Smooth muscle cell (in vitro differentiated cells): ENCODE results near the gene LPCAT3. TPM values are rescaled to one million over a fixed set of nuclear protein-coding genes. Genes with fewer than 3 reads are reported as not detected.

Experiments used
- DNase-seq: peaks from one replicate; lab custom pipeline; 2025; ENCODE audit not compliant: unreplicated experiment; lab: John Stamatoyannopoulos, UW
- H2AFZ ChIP-seq: fragments of 200-600 bp; sonication (generic); 2 replicates; pipeline ENCODE4 v1.6.0; 2016; ENCODE audit warnings: antibody characterized with exemption, low read depth, mild to moderate bottlenecking
- H3F3A ChIP-seq: fragments of 200-600 bp; sonication (generic); 2 replicates; pipeline ENCODE4 v1.6.0; 2017; ENCODE audit warnings: antibody characterized with exemption, low read depth
- H3K27ac ChIP-seq: fragments of 200-600 bp; sonication (generic); 2 replicates; pipeline ENCODE4 v1.5.1; 2016; ENCODE audit warnings: low read depth, mild to moderate bottlenecking
- H3K27me3 ChIP-seq: fragments of 200-600 bp; sonication (generic); 2 replicates; pipeline ENCODE4 v1.6.1; 2016; ENCODE audit warnings: low read depth, mild to moderate bottlenecking
- H3K36me3 ChIP-seq: fragments of 200-600 bp; sonication (generic); 2 replicates; pipeline ENCODE4 v1.5.1; 2016; ENCODE audit warnings: low read depth
- H3K4me1 ChIP-seq: fragments of 200-600 bp; sonication (generic); 2 replicates; pipeline ENCODE4 v1.5.1; 2016; ENCODE audit warnings: low read depth
- H3K4me2 ChIP-seq: fragments of 200-600 bp; sonication (generic); 2 replicates; pipeline ENCODE4 v1.6.0; 2016; ENCODE audit warnings: mild to moderate bottlenecking
- H3K4me3 ChIP-seq: fragments of 200-600 bp; sonication (generic); 2 replicates; pipeline ENCODE4 v1.5.1; 2016; ENCODE audit warnings: mild to moderate bottlenecking
- H3K79me2 ChIP-seq: fragments of 200-600 bp; sonication (generic); 2 replicates; pipeline ENCODE4 v1.6.0; 2016; ENCODE audit warnings: low read depth, mild to moderate bottlenecking
- H3K9ac ChIP-seq: fragments of 200-600 bp; sonication (generic); 2 replicates; pipeline ENCODE4 v1.6.0; 2016; ENCODE audit warnings: low read depth
- H3K9me3 ChIP-seq: fragments of 200-600 bp; sonication (generic); replicated peaks from 2 replicates; pipeline ENCODE4 v1.5.1; 2016; ENCODE audit warnings: low read depth
- H4K20me1 ChIP-seq: fragments of 200-600 bp; sonication (generic); 2 replicates; pipeline ENCODE4 v1.6.0; 2016; ENCODE audit warnings: low read depth
- WGBS: methylation state at CpG from one replicate; pipeline ENCODE4 v1.1.7; 2016; ENCODE audit warnings: low lambda C conversion rate; 5-methylcytosine and 5-hydroxymethylcytosine counted together
- polyA plus RNA-seq: library from polyadenylated mRNA; unstranded; fragments of >200 nt; fragmentation: Nextera tagmentation; extraction: Ambion mirVana; gene quantifications from 2 replicates; pipeline ENCODE4 v1.2.1, GENCODE V29; 2016
- total RNA-seq: library from RNA; depleted of rRNA; stranded (reverse); fragments of >200 nt; gene quantifications from 2 replicates; pipeline ENCODE4 v1.2.3, GENCODE V29; 2014
- TF ChIP-seq, protein P1 (sequence below): fragments of 200-600 bp; sonication (generic); IDR thresholded peaks from 2 replicates; pipeline ENCODE4 v1.5.1; 2017; ENCODE audit warnings: borderline replicate concordance, mild to moderate bottlenecking, antibody characterized with exemption; ENCODE audit not compliant: insufficient read depth, poor library complexity, severe bottlenecking

The LPCAT3 gene
- total and polyA plus RNA-seq, 2 experiments from 2014 or later = 28.3 to 35.9 TPM

DNA sequence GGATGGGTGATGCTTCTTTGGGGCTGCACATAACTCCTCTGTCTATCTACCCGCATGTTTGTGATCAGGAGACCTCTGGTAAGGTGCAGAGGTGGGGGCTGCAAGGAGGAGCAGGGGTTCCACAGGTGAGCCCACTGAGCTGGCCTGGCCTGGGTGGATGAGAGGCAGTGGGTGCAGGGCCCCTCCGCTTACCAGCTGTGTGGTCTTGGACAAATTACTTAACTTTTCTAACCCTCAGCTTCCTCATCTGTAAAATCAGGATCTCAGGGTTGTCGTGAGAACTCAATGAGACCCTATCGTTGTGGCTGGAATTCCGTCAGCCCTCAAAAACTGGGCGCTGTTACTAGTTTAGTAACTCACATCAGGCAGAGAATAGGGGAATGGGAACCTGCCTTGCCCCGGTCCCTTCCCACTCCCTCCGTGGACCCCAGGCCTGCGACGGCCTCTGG lies 59.6 kb downstream of the LPCAT3 start:
- no peak overlapping the region for H3K4me2 ChIP-seq
- H3K4me1 ChIP-seq = peaks cover 19% of the 10 kb centered on the region
- TF ChIP-seq, protein P1, sequence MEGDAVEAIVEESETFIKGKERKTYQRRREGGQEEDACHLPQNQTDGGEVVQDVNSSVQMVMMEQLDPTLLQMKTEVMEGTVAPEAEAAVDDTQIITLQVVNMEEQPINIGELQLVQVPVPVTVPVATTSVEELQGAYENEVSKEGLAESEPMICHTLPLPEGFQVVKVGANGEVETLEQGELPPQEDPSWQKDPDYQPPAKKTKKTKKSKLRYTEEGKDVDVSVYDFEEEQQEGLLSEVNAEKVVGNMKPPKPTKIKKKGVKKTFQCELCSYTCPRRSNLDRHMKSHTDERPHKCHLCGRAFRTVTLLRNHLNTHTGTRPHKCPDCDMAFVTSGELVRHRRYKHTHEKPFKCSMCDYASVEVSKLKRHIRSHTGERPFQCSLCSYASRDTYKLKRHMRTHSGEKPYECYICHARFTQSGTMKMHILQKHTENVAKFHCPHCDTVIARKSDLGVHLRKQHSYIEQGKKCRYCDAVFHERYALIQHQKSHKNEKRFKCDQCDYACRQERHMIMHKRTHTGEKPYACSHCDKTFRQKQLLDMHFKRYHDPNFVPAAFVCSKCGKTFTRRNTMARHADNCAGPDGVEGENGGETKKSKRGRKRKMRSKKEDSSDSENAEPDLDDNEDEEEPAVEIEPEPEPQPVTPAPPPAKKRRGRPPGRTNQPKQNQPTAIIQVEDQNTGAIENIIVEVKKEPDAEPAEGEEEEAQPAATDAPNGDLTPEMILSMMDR = no peak
- H3K36me3 ChIP-seq = no peaks in the 10 kb centered on the region
- H3K79me2 ChIP-seq = no peaks in the 10 kb centered on the region
- H3F3A ChIP-seq = peaks cover 7% of the 10 kb centered on the region
- no peaks in the 10 kb centered on the region for H4K20me1 ChIP-seq
- no peak overlapping the region for H3K4me3 ChIP-seq
- no peak overlapping the region for H3K27ac ChIP-seq
- H2AFZ ChIP-seq = no peak overlapping the region
- no peaks in the 10 kb centered on the region for H3K27me3 ChIP-seq
- H3K9ac ChIP-seq = no peak overlapping the region
- DNase-seq = no peak
- H3K9me3 ChIP-seq = no peaks in the 10 kb centered on the region
- 85% methylated on average over 10 of the region's 10 CpGs for WGBS

DNA sequence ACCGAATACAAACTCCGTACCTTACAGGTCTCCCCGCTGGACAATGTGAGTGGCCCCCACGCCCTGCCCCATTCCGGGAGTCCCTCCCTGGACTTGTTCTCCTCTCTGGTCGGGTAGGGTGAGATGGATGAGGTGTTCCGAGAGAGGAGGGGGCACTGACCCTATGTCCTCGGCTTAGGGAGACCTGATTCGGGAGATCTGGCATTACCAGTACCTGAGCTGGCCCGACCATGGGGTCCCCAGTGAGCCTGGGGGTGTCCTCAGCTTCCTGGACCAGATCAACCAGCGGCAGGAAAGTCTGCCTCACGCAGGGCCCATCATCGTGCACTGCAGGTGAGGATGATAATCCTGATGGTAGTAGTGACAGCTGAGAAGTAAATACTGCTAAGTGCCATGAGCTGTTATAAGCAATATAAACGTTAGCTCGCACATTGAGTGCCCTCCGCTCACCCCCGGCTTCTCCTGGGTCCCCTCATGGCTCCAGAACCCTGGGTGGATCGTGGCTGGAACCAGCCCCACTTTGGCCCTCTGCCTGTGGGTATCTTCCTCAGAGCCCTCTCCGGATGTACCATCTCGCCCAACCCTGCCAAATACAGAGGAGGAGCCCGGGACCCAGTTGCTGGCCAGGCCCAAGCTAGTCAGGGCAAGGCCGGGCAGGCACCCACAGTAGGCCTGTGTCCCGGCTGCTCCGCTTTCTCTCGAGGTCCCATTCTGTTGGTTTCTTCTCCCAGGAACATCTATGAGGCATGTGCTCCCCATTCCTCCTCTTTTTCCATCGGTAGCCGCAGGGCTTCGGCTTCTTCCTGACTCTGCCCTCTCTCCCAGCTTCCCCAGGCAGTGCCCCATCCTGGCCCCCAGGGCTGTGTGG lies 60.3 kb downstream of the LPCAT3 start:
- Histone ChIP-seq H2AFZ (no peak overlapping the region), H3K4me2 (no peak overlapping the region), H3K4me1 (peaks cover 19% of the 10 kb centered on the region), H3K36me3 (no peaks in the 10 kb centered on the region), H3K9ac (no peak overlapping the region), H4K20me1 (no peaks in the 10 kb centered on the region), H3K79me2 (no peaks in the 10 kb centered on the region), H3K27ac (no peak overlapping the region), H3K27me3 (no peaks in the 10 kb centered on the region), H3F3A (peaks cover 7% of the 10 kb centered on the region), H3K4me3 (no peak overlapping the region), H3K9me3 (no peaks in the 10 kb centered on the region)
- WGBS = 94% methylated on average over 28 of the region's 28 CpGs
- DNase-seq = no peak
- TF ChIP-seq, protein P1 = no peak

DNA sequence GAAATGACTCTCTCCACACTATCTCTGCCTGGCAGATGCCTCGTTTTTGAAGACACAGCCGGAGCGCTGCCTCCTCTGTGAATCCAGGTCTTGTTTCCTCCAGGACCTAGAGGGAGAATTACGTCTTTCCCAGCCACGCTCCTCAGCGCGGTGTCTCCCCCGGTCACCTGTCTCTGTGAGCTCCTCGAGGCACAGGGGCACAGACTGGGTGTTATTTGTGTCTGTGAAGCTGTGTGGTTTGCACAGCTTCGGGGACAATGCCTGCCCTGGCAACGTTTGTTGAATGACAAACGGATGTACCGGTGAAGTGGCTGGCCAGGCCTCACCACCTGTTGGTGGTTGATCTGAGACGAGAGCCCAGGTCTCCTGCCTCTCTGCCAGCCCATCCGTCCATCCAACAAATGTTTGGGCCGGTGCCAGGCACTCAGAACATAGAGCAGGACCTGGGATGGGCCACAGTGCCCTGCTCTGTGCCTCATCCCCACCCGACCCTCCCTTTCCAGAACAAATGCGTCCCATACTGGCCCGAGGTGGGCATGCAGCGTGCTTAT lies 61.0 kb downstream of the LPCAT3 start:
- H3K27ac ChIP-seq = no peak overlapping the region
- no peak overlapping the region for H3K4me2 ChIP-seq
- no peaks in the 10 kb centered on the region for H3K36me3 ChIP-seq
- H3K9ac ChIP-seq = no peak overlapping the region
- no peaks in the 10 kb centered on the region for H4K20me1 ChIP-seq
- H3K79me2 ChIP-seq = no peaks in the 10 kb centered on the region
- H3F3A ChIP-seq = peaks cover 7% of the 10 kb centered on the region
- H2AFZ ChIP-seq = no peak overlapping the region
- DNase-seq = no peak
- no peaks in the 10 kb centered on the region for H3K9me3 ChIP-seq
- peaks cover 13% of the 10 kb centered on the region for H3K4me1 ChIP-seq
- 90% methylated on average over 20 of the region's 20 CpGs for WGBS
- TF ChIP-seq, protein P1 = no peak
- no peaks in the 10 kb centered on the region for H3K27me3 ChIP-seq
- no peak overlapping the region for H3K4me3 ChIP-seq
